Measurements from ENCODE around the gene SLC4A1AP. TPM values are rescaled to one million over a fixed set of nuclear protein-coding genes. Genes with fewer than 3 reads are reported as not detected.

The SLC4A1AP gene
- total RNA-seq, 1 donor from 2014 or later: 19.8 TPM

GRCh38 chr2:27727257-27727656 lies 63.6 kb downstream of the SLC4A1AP start:
- Mint-ChIP-seq H3K27me3 (ENCODE audit: unreplicated experiment) (peaks cover 1% of the 10 kb centered on the region), H3K36me3 (ENCODE audit: low read depth, unreplicated experiment) (no peaks in the 10 kb centered on the region), H3K4me3 (ENCODE audit: unreplicated experiment) (no peak overlapping the region), H3K9me3 (ENCODE audit: unreplicated experiment) (no peaks in the 10 kb centered on the region), H3K27ac (ENCODE audit: unreplicated experiment) (peak overlapping the region; percentile 72), H3K4me1 (ENCODE audit: unreplicated experiment) (peaks cover 40% of the 10 kb centered on the region)
- no peak for TF ChIP-seq CTCF (IDR thresholded peaks at IDR 0.05; ENCODE audit: unreplicated experiment)
- no peak for DNase-seq (ENCODE audit: low spot score)

GRCh38 chr2:27728081-27728858 lies 64.6 kb downstream of the SLC4A1AP start:
- no peaks in the 10 kb centered on the region for H3K36me3 Mint-ChIP-seq (ENCODE audit: low read depth, unreplicated experiment)

GRCh38 chr2:27729198-27729597 lies 65.5 kb downstream of the SLC4A1AP start:
- TF ChIP-seq CTCF (IDR thresholded peaks at IDR 0.05; ENCODE audit: unreplicated experiment): no peak
- no peak overlapping the region for H3K27ac Mint-ChIP-seq (ENCODE audit: unreplicated experiment)
- peaks cover 40% of the 10 kb centered on the region for H3K4me1 Mint-ChIP-seq (ENCODE audit: unreplicated experiment)
- DNase-seq (ENCODE audit: low spot score): no peak
- peaks cover 1% of the 10 kb centered on the region for H3K27me3 Mint-ChIP-seq (ENCODE audit: unreplicated experiment)
- H3K4me3 Mint-ChIP-seq (ENCODE audit: unreplicated experiment): no peak overlapping the region
- no peaks in the 10 kb centered on the region for H3K36me3 Mint-ChIP-seq (ENCODE audit: low read depth, unreplicated experiment)
- no peaks in the 10 kb centered on the region for H3K9me3 Mint-ChIP-seq (ENCODE audit: unreplicated experiment)

More at GRCh38 chr2:27728081-27728858, 64.6 kb downstream of the SLC4A1AP start:
- Mint-ChIP-seq H3K4me1 (ENCODE audit: unreplicated experiment) (peaks cover 40% of the 10 kb centered on the region), H3K27me3 (ENCODE audit: unreplicated experiment) (peaks cover 1% of the 10 kb centered on the region), H3K4me3 (ENCODE audit: unreplicated experiment) (no peak overlapping the region), H3K27ac (ENCODE audit: unreplicated experiment) (no peak overlapping the region), H3K9me3 (ENCODE audit: unreplicated experiment) (no peaks in the 10 kb centered on the region)
- no peak for DNase-seq (ENCODE audit: low spot score)
- TF ChIP-seq CTCF (IDR thresholded peaks at IDR 0.05; ENCODE audit: unreplicated experiment): no peak

- no peak overlapping the region for H3K4me3 Mint-ChIP-seq (ENCODE audit: unreplicated experiment)
These were observed 65.9 kb downstream of the SLC4A1AP start for GRCh38 chr2:27729614-27730013.

More at GRCh38 chr2:27729614-27730013, 65.9 kb downstream of the SLC4A1AP start:
- H3K27me3 Mint-ChIP-seq (ENCODE audit: unreplicated experiment): peaks cover 1% of the 10 kb centered on the region
- no peak for TF ChIP-seq CTCF (IDR thresholded peaks at IDR 0.05; ENCODE audit: unreplicated experiment)
- H3K36me3 Mint-ChIP-seq (ENCODE audit: low read depth, unreplicated experiment): no peaks in the 10 kb centered on the region
- peaks cover 40% of the 10 kb centered on the region for H3K4me1 Mint-ChIP-seq (ENCODE audit: unreplicated experiment)
- no peak overlapping the region for H3K27ac Mint-ChIP-seq (ENCODE audit: unreplicated experiment)
- H3K9me3 Mint-ChIP-seq (ENCODE audit: unreplicated experiment): no peaks in the 10 kb centered on the region
- no peak for DNase-seq (ENCODE audit: low spot score)
